Neural cell (in vitro differentiated cells): ENCODE data around the gene STARD13. TPM values are rescaled to one million over a fixed set of nuclear protein-coding genes. Genes with fewer than 3 reads are reported as not detected.
"Not testable (repeated sequence)": the region's sequence is repeated elsewhere in the genome, so short reads cannot be mapped to it uniquely, and the experiment has no call there.

Experiments used
- H2AFZ ChIP-seq: fragments of 200-600, 300-800 bp; sonication (generic), shearing (Covaris generic); 2 replicates; pipeline ENCODE4 v1.6.0; 2014; ENCODE audit warnings: low read depth, mild to moderate bottlenecking, antibody characterized with exemption, low read length, moderate library complexity
- H3F3A ChIP-seq: fragments of 200-600 bp; shearing (Covaris generic); 2 replicates; pipeline ENCODE4 v1.6.1; 2016; ENCODE audit warnings: mild to moderate bottlenecking, moderate library complexity, mixed read lengths, antibody characterized with exemption, low read length; ENCODE audit not compliant: insufficient read depth, poor library complexity, severe bottlenecking
- H3K27ac ChIP-seq: fragments of 200-600, 300-800 bp; sonication (generic), shearing (Covaris generic); 2 replicates; pipeline ENCODE4 v1.5.1; 2014; ENCODE audit warnings: mild to moderate bottlenecking, low read length, moderate library complexity
- H3K27me3 ChIP-seq: fragments of 300-800, 200-600 bp; sonication (generic), shearing (Covaris generic); 2 replicates; pipeline ENCODE4 v1.6.0; 2014; ENCODE audit warnings: mild to moderate bottlenecking, low read depth, low read length, moderate library complexity; ENCODE audit not compliant: insufficient read depth
- H3K36me3 ChIP-seq: fragments of 300-800, 200-600 bp; sonication (generic), shearing (Covaris generic); 2 replicates; pipeline ENCODE4 v1.5.1; 2014; ENCODE audit warnings: mild to moderate bottlenecking, antibody characterized with exemption, low read length, moderate library complexity; ENCODE audit not compliant: insufficient read depth
- H3K4me2 ChIP-seq: fragments of 300-800, 200-600 bp; sonication (generic), shearing (Covaris generic); 2 replicates; pipeline ENCODE4 v1.6.0; 2014; ENCODE audit warnings: mild to moderate bottlenecking, low read length
- H3K4me3 ChIP-seq: fragments of 300-800, 200-600 bp; sonication (generic), shearing (Covaris generic); 2 replicates; pipeline ENCODE4 v1.5.1; 2014; ENCODE audit warnings: mild to moderate bottlenecking, low read length, moderate library complexity
- H3K79me2 ChIP-seq: fragments of 200-600 bp; shearing (Covaris generic); replicated peaks from 2 replicates; pipeline ENCODE4 v1.6.0; 2014; ENCODE audit warnings: mild to moderate bottlenecking, low read length, moderate library complexity; ENCODE audit not compliant: insufficient read depth
- H3K9ac ChIP-seq: fragments of 300-800, 200-600 bp; sonication (generic), shearing (Covaris generic); 2 replicates; pipeline ENCODE4 v1.6.1; 2016; ENCODE audit warnings: mild to moderate bottlenecking, low read length, mixed read lengths
- H3K9me2 ChIP-seq: fragments of 200-600 bp; shearing (Covaris generic); 2 replicates; pipeline ENCODE4 v1.6.1; 2016; ENCODE audit warnings: mild to moderate bottlenecking, low read length, mixed read lengths; ENCODE audit not compliant: insufficient read depth
- H3K9me3 ChIP-seq: fragments of 200-600, 300-800 bp; sonication (generic), shearing (Covaris generic); 2 replicates; pipeline ENCODE4 v1.6.1; 2016; ENCODE audit warnings: mild to moderate bottlenecking, mixed run types, low read length, moderate library complexity, mixed read lengths
- H4K20me1 ChIP-seq: fragments of 200-600 bp; shearing (Covaris generic); 2 replicates; pipeline ENCODE4 v1.6.1; 2016; ENCODE audit warnings: mild to moderate bottlenecking, mixed run types; ENCODE audit not compliant: insufficient read depth
- EP300 ChIP-seq: fragments of 450-650 bp; conservative IDR thresholded peaks from 2 replicates; pipeline ENCODE4 v1.6.1; 2014; ENCODE audit warnings: antibody characterized with exemption, mild to moderate bottlenecking, moderate library complexity; ENCODE audit not compliant: poor library complexity, severe bottlenecking
- EZH2 ChIP-seq: fragments of 200-600, 300-800 bp; shearing (Covaris generic), sonication (generic); IDR thresholded peaks from 2 replicates; pipeline ENCODE4 v1.6.1; 2014; ENCODE audit warnings: antibody characterized with exemption, low read length, borderline replicate concordance, mild to moderate bottlenecking; ENCODE audit not compliant: insufficient read depth, poor library complexity, severe bottlenecking
- MXI1 ChIP-seq: fragments of 450-650 bp; conservative IDR thresholded peaks from 2 replicates; pipeline ENCODE4 v1.6.1; 2014; ENCODE audit warnings: antibody characterized with exemption, mild to moderate bottlenecking; ENCODE audit not compliant: poor library complexity, severe bottlenecking
- POLR2AphosphoS5 ChIP-seq: IDR thresholded peaks from 2 replicates; pipeline ENCODE4 v1.6.1; 2012
- RAD21 ChIP-seq: fragments of 450-650 bp; conservative IDR thresholded peaks from 2 replicates; pipeline ENCODE4 v1.6.1; 2014; ENCODE audit warnings: antibody characterized with exemption, mild to moderate bottlenecking, moderate library complexity
- SMC3 ChIP-seq: fragments of 450-650 bp; conservative IDR thresholded peaks from 2 replicates; pipeline ENCODE4 v1.6.1; 2014; ENCODE audit warnings: antibody characterized with exemption, mild to moderate bottlenecking, moderate library complexity; ENCODE audit not compliant: poor library complexity
- TAF1 ChIP-seq: IDR thresholded peaks from 2 replicates; pipeline ENCODE4 v1.6.1; 2012; ENCODE audit warnings: low read depth
- polyA plus RNA-seq: library from polyadenylated mRNA; depleted of rRNA; stranded (reverse); fragments of >200 nt; gene quantifications from 2 replicates; pipeline ENCODE4 v1.2.3, GENCODE V29; 2014
- TF ChIP-seq, protein P1 (sequence below): IDR thresholded peaks from 2 replicates; pipeline ENCODE4 v1.6.1; 2012; ENCODE audit warnings: borderline replicate concordance
- TF ChIP-seq, protein P2 (sequence below): fragments of 450-650 bp; IDR thresholded peaks from 2 replicates; pipeline ENCODE4 v1.5.1; 2014; ENCODE audit warnings: antibody characterized with exemption, mild to moderate bottlenecking, moderate library complexity; ENCODE audit not compliant: poor library complexity, severe bottlenecking

The STARD13 gene
- polyA plus RNA-seq, 1 donor from 2014 or later, result 0.05 TPM

GRCh38 chr13:33178209-33178840, 107.2 kb downstream of the STARD13 start:
- Histone ChIP-seq H3K9me2 (no peaks in the 10 kb centered on the region), H3F3A (no peaks in the 10 kb centered on the region), H3K27me3 (no peaks in the 10 kb centered on the region), H3K9me3 (no peaks in the 10 kb centered on the region), H3K79me2 (no peaks in the 10 kb centered on the region), H3K4me3 (no peak overlapping the region), H3K36me3 (no peaks in the 10 kb centered on the region), H3K27ac (no peak overlapping the region), H2AFZ (no peak overlapping the region), H3K4me2 (no peak overlapping the region), H4K20me1 (no peaks in the 10 kb centered on the region), H3K9ac (no peak overlapping the region)
- TF ChIP-seq TAF1 (no peak), SMC3 (no peak), RAD21 (no peak), EP300 (no peak), EZH2 (no peak), POLR2AphosphoS5 (no peak), MXI1 (no peak)
- TF ChIP-seq, protein P1, sequence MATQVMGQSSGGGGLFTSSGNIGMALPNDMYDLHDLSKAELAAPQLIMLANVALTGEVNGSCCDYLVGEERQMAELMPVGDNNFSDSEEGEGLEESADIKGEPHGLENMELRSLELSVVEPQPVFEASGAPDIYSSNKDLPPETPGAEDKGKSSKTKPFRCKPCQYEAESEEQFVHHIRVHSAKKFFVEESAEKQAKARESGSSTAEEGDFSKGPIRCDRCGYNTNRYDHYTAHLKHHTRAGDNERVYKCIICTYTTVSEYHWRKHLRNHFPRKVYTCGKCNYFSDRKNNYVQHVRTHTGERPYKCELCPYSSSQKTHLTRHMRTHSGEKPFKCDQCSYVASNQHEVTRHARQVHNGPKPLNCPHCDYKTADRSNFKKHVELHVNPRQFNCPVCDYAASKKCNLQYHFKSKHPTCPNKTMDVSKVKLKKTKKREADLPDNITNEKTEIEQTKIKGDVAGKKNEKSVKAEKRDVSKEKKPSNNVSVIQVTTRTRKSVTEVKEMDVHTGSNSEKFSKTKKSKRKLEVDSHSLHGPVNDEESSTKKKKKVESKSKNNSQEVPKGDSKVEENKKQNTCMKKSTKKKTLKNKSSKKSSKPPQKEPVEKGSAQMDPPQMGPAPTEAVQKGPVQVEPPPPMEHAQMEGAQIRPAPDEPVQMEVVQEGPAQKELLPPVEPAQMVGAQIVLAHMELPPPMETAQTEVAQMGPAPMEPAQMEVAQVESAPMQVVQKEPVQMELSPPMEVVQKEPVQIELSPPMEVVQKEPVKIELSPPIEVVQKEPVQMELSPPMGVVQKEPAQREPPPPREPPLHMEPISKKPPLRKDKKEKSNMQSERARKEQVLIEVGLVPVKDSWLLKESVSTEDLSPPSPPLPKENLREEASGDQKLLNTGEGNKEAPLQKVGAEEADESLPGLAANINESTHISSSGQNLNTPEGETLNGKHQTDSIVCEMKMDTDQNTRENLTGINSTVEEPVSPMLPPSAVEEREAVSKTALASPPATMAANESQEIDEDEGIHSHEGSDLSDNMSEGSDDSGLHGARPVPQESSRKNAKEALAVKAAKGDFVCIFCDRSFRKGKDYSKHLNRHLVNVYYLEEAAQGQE, result no peak
- TF ChIP-seq, protein P2, sequence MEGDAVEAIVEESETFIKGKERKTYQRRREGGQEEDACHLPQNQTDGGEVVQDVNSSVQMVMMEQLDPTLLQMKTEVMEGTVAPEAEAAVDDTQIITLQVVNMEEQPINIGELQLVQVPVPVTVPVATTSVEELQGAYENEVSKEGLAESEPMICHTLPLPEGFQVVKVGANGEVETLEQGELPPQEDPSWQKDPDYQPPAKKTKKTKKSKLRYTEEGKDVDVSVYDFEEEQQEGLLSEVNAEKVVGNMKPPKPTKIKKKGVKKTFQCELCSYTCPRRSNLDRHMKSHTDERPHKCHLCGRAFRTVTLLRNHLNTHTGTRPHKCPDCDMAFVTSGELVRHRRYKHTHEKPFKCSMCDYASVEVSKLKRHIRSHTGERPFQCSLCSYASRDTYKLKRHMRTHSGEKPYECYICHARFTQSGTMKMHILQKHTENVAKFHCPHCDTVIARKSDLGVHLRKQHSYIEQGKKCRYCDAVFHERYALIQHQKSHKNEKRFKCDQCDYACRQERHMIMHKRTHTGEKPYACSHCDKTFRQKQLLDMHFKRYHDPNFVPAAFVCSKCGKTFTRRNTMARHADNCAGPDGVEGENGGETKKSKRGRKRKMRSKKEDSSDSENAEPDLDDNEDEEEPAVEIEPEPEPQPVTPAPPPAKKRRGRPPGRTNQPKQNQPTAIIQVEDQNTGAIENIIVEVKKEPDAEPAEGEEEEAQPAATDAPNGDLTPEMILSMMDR, result no peak

GRCh38 chr13:33177340-33178208, 108.0 kb downstream of the STARD13 start:
- not testable (repeated sequence) for H3K4me3 ChIP-seq, H3K27me3 ChIP-seq, H3K4me2 ChIP-seq, H3K27ac ChIP-seq, H3K9ac ChIP-seq, H3K79me2 ChIP-seq, H3K9me2 ChIP-seq, H4K20me1 ChIP-seq, H2AFZ ChIP-seq, H3K36me3 ChIP-seq, H3K9me3 ChIP-seq, H3F3A ChIP-seq
